ENCODE measurements around the gene ENOX1. TPM values are rescaled to one million over a fixed set of nuclear protein-coding genes. Genes with fewer than 3 reads are reported as not detected.

ENOX1 gene
- total RNA-seq, 1 donor from 2014 or later, result 1.1 TPM

DNA sequence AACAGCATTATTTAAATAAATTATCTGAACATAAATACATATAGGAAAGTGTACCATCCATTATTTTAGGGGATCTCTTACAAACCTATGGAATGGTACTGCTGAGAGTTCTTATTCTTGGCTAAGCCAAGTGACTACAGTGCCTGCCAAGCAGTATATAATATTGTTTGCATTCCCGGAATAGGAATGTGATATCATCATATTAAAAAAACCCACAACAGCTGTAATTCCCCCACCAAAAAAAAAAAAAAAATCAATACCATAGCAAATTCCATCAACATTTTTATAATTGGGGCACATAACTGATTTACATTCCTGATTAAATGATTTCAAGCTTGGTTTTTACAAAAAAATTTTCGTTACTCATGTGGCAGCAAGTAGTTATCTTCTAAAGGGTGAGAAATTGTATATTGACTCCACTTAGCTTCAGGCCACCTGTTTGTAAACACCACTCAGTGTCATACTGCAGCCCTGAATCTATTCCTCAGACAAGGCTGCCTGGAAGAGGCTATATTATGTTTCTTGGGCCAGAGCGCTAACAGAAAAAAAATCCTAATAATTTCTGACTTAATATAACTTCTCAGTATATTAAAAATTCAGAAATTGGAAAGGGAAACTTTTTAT, 485.3 kb downstream of the ENOX1 start:
- no peaks in the 10 kb centered on the region for H3K36me3 ChIP-seq
- no peak overlapping the region for H3K4me2 ChIP-seq
- no peaks in the 10 kb centered on the region for H4K20me1 ChIP-seq (ENCODE audit: low read depth)
- H3K9ac ChIP-seq, result no peak overlapping the region
- H3K27me3 ChIP-seq, result no peaks in the 10 kb centered on the region
- DNase-seq (ENCODE audit: low spot score), result no peak
- H3K79me2 ChIP-seq (ENCODE audit: low read depth), result no peaks in the 10 kb centered on the region
- no peaks in the 10 kb centered on the region for H3K4me1 ChIP-seq
- no peak overlapping the region for H3K4me3 ChIP-seq
- H3F3A ChIP-seq (ENCODE audit: low read depth), result no peaks in the 10 kb centered on the region
- Mint-ChIP-seq H3K36me3 (no peaks in the 10 kb centered on the region), H3K27ac (no peak overlapping the region), H3K4me1 (peaks cover 32% of the 10 kb centered on the region), H3K4me3 (no peak overlapping the region), H3K27me3 (ENCODE audit: insufficient read depth, low read depth) (peaks cover under 1% of the 10 kb centered on the region), H3K9me3 (no peaks in the 10 kb centered on the region)
- H3K9me3 ChIP-seq (ENCODE audit: low read depth), result no peaks in the 10 kb centered on the region
- TF ChIP-seq CTCF (IDR thresholded peaks at IDR 0.05), result no peak
- no peak for TF ChIP-seq EZH2phosphoT487 (IDR thresholded peaks at IDR 0.05)
- no peak for TF ChIP-seq EZH2 (IDR thresholded peaks at IDR 0.05)
- no peak overlapping the region for H2AFZ ChIP-seq (replicated peaks)
- no peak overlapping the region for H3K27ac ChIP-seq

GRCh38 chr13:43300865-43301264, 485.9 kb downstream of the ENOX1 start:
- Histone ChIP-seq H3K4me2 (no peak overlapping the region), H3K4me3 (no peak overlapping the region), H3K36me3 (no peaks in the 10 kb centered on the region), H3K9ac (no peak overlapping the region), H3F3A (ENCODE audit: low read depth) (no peaks in the 10 kb centered on the region), H3K9me3 (ENCODE audit: low read depth) (no peaks in the 10 kb centered on the region), H4K20me1 (ENCODE audit: low read depth) (no peaks in the 10 kb centered on the region), H3K27me3 (no peaks in the 10 kb centered on the region), H3K79me2 (ENCODE audit: low read depth) (no peaks in the 10 kb centered on the region), H3K27ac (no peak overlapping the region), H3K4me1 (no peaks in the 10 kb centered on the region), H2AFZ (replicated peaks) (no peak overlapping the region)
- no peak for TF ChIP-seq EZH2 (IDR thresholded peaks at IDR 0.05)
- H3K4me1 Mint-ChIP-seq, result peaks cover 32% of the 10 kb centered on the region
- no peaks in the 10 kb centered on the region for H3K27me3 Mint-ChIP-seq (ENCODE audit: insufficient read depth, low read depth)
- no peaks in the 10 kb centered on the region for H3K9me3 Mint-ChIP-seq
- no peak for DNase-seq (ENCODE audit: low spot score)
- H3K4me3 Mint-ChIP-seq, result no peak overlapping the region
- H3K36me3 Mint-ChIP-seq, result no peaks in the 10 kb centered on the region
- H3K27ac Mint-ChIP-seq, result no peak overlapping the region

DNA sequence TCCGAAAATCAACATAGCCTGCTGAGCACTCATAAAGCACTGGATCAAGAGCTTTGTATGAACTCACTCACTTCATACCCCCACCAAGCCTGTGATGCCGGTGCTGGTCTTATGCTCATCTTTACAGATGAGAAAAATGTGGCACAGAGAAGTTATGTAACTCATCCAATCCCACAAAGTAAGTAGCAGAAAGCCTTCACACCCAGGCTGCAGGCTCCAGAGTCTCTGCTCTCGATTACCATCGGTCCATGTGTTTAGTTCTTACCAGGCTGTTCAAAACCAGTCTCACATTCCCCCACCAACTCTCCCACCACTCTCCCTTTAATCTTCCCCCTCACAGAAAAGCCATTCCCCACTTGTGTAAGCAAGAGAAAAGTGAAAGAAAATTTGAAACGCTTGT, 487.4 kb downstream of the ENOX1 start:
- no peak overlapping the region for H3K9ac ChIP-seq
- no peak for TF ChIP-seq CTCF (IDR thresholded peaks at IDR 0.05)
- TF ChIP-seq EZH2phosphoT487 (IDR thresholded peaks at IDR 0.05), result no peak
- no peak for TF ChIP-seq EZH2 (IDR thresholded peaks at IDR 0.05)

DNA sequence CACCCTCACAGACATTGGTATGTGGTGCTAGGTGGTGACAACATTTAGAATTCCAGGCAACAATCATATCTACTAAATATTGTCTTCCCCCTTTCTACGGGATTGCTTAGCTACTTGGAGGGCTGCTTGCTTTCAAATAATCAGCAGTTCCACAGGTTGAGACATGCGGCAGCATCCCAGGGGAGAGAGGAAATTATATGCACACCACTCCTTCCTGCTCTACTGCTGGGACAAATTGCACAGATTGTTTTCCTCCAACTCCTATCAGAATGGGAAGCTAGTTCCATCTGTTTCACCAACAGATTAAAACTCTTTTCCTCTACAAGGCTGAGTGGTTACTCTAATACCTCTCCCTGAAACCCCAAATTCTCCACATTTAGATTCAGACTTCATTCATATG, 488.0 kb downstream of the ENOX1 start:
- Histone ChIP-seq H2AFZ (replicated peaks) (no peak overlapping the region), H3K79me2 (ENCODE audit: low read depth) (no peaks in the 10 kb centered on the region), H3K9me3 (ENCODE audit: low read depth) (no peaks in the 10 kb centered on the region), H3F3A (ENCODE audit: low read depth) (no peaks in the 10 kb centered on the region), H3K4me1 (no peaks in the 10 kb centered on the region), H4K20me1 (ENCODE audit: low read depth) (no peaks in the 10 kb centered on the region), H3K4me3 (no peak overlapping the region), H3K36me3 (no peaks in the 10 kb centered on the region), H3K27ac (no peak overlapping the region), H3K9ac (no peak overlapping the region), H3K27me3 (no peaks in the 10 kb centered on the region), H3K4me2 (no peak overlapping the region)
- TF ChIP-seq EZH2 (IDR thresholded peaks at IDR 0.05) (no peak), EZH2phosphoT487 (IDR thresholded peaks at IDR 0.05) (no peak), CTCF (IDR thresholded peaks at IDR 0.05) (no peak)
- H3K4me1 Mint-ChIP-seq, result peaks cover 31% of the 10 kb centered on the region
- no peaks in the 10 kb centered on the region for H3K9me3 Mint-ChIP-seq
- DNase-seq (ENCODE audit: low spot score), result no peak
- no peaks in the 10 kb centered on the region for H3K36me3 Mint-ChIP-seq
- no peaks in the 10 kb centered on the region for H3K27me3 Mint-ChIP-seq (ENCODE audit: insufficient read depth, low read depth)
- no peak overlapping the region for H3K4me3 Mint-ChIP-seq
- no peak overlapping the region for H3K27ac Mint-ChIP-seq

More for the DNA sequence above, 487.4 kb downstream of the ENOX1 start:
- Histone ChIP-seq H3K27ac (no peak overlapping the region), H3K36me3 (no peaks in the 10 kb centered on the region), H4K20me1 (ENCODE audit: low read depth) (no peaks in the 10 kb centered on the region), H3K9me3 (ENCODE audit: low read depth) (no peaks in the 10 kb centered on the region), H3K79me2 (ENCODE audit: low read depth) (no peaks in the 10 kb centered on the region), H3K4me2 (no peak overlapping the region), H3F3A (ENCODE audit: low read depth) (no peaks in the 10 kb centered on the region), H3K4me1 (no peaks in the 10 kb centered on the region), H2AFZ (replicated peaks) (no peak overlapping the region), H3K27me3 (no peaks in the 10 kb centered on the region), H3K4me3 (no peak overlapping the region)
- no peak overlapping the region for H3K27ac Mint-ChIP-seq
- H3K9me3 Mint-ChIP-seq, result no peaks in the 10 kb centered on the region
- no peaks in the 10 kb centered on the region for H3K36me3 Mint-ChIP-seq
- peaks cover 32% of the 10 kb centered on the region for H3K4me1 Mint-ChIP-seq
- H3K27me3 Mint-ChIP-seq (ENCODE audit: insufficient read depth, low read depth), result no peaks in the 10 kb centered on the region
- no peak overlapping the region for H3K4me3 Mint-ChIP-seq
- no peak for DNase-seq (ENCODE audit: low spot score)
